Testis (tissue), 3 donors: Measurements from ENCODE around the gene IWS1. TPM values are rescaled to one million over a fixed set of nuclear protein-coding genes. Genes with fewer than 3 reads are reported as not detected.

ENCODE experiments used
- DNase-seq: peaks from one replicate; pipeline ENCODE4 v3.0.0-alpha.2; 2019
- H3K27ac ChIP-seq, 2 donors: fragments of 200-600 bp; sonication (generic); one replicate each; pipeline ENCODE4 v1.5.1; 2019
- H3K27me3 ChIP-seq: fragments of 200-600 bp; sonication (generic); one replicate; pipeline ENCODE4 v1.5.1; 2019
- H3K36me3 ChIP-seq: fragments of 200-600 bp; sonication (generic); one replicate; pipeline ENCODE4 v1.5.1; 2017; ENCODE audit warnings: low read depth; ENCODE audit errors: missing control alignments
- H3K4me1 ChIP-seq: fragments of 200-600 bp; sonication (generic); one replicate; pipeline ENCODE4 v1.5.1; 2019
- H3K4me3 ChIP-seq, 2 donors: fragments of 200-600 bp; sonication (generic); one replicate each; pipeline ENCODE4 v1.5.1; 2017 to 2019
- H3K9me3 ChIP-seq: fragments of 200-600 bp; sonication (generic); one replicate; pipeline ENCODE4 v1.5.1; 2017
- CTCF ChIP-seq, 3 experiments: fragments of 450-650 bp in 2 of 3; fragments of 200-600 bp in 1 of 3; sonication (generic) in 1 of 3; IDR thresholded peaks; one replicate each; pipeline ENCODE4 v1.5.1; 2016 to 2019; ENCODE audit warnings: antibody characterized with exemption in 3 of 3, mild to moderate bottlenecking in 2 of 3, moderate library complexity in 1 of 3
- POLR2A ChIP-seq: fragments of 450-650 bp; IDR thresholded peaks from one replicate; pipeline ENCODE4 v1.6.1; 2017; ENCODE audit warnings: antibody characterized with exemption, mild to moderate bottlenecking, moderate library complexity
- WGBS, 2 donors: methylation state at CpG; one replicate each; pipeline ENCODE4 v1.1.5; 2018; 5-methylcytosine and 5-hydroxymethylcytosine counted together
- intact Hi-C: fragments of 100-400 bp; cut with DNase I; formaldehyde crosslinking; loops from one replicate; pipeline ENCODE4 v1.15.1; 2023; ENCODE audit warnings: low total_unique reads
- polyA plus RNA-seq: library from polyadenylated mRNA; stranded (reverse); fragments of 350-450 nt; fragmentation: Illumina TruSeq; extraction: RNeasy Lipid Tissue Mini Kit (QIAGEN cat#74804); gene quantifications from one replicate; pipeline ENCODE4 v1.2.3, GENCODE V29; 2014; ENCODE audit warnings: low read depth, low replicate concordance; ENCODE audit not compliant: insufficient read depth
- total RNA-seq, 2 donors: library from RNA; depleted of rRNA; stranded (reverse); fragments of >200 nt; gene quantifications; one replicate each; pipeline ENCODE4 v1.2.3, GENCODE V29; 2016

Gene IWS1
- total and polyA plus RNA-seq, 3 donors from 2014 or later, result 33.7 to 52.7 (median 39.6) TPM

- H3K4me1 ChIP-seq, result no peaks in the 10 kb centered on the region
- no peaks in the 10 kb centered on the region for H3K36me3 ChIP-seq
- no peak for TF ChIP-seq POLR2A
- no peak for TF ChIP-seq CTCF (IDR thresholded peaks at IDR 0.05)
- no peak overlapping the region for H3K4me3 ChIP-seq
- no peak overlapping the region for H3K27ac ChIP-seq
- no peaks in the 10 kb centered on the region for H3K9me3 ChIP-seq
- no peaks in the 10 kb centered on the region for H3K27me3 ChIP-seq
- 72 to 76% methylated on average over 4 of the region's 4 CpGs for WGBS, 2 donors
- intact Hi-C loops, result no loop called here
- no peak for DNase-seq
Observed at GRCh38 chr2:127465258-127465657, 61.0 kb downstream of the IWS1 start.

DNA sequence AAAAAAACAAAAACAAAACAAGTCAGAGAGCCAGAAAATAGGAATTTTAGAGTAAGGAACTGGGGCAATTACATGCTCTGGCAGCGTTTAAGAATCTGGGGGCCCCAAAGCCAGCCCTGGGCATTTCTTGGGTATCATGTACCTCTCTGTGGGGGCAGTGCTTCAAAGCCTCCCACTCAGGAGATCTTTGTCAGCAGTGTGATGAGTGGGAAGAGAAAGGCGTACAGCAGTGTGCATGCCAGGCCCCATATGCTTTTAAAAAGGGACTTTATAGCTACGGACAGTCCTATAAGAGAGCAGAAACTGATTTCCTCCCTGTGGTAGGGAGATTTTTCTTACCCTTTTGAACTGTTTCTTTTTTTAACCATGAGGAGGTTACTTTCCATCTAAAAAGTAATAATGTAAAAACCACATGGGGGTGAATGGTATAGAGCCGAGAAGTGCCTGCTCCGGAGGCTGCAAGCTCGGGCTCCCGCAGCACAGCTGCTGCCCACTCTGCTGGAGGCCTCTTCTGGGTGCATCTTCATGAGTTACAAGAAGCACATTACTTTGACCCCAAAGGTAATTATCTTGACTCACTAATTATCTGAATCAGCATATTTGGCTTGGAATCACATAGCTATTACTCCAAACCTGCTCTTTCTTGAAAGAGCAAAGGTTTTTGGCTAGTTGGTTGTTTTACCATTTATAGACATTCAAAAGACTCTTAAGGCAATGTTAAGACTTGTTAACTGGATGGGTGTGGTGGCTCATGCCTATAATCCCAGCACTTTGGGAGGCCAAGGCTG is 61.6 kb downstream of the IWS1 start:
- no peak for TF ChIP-seq POLR2A
- no peak for TF ChIP-seq CTCF (IDR thresholded peaks at IDR 0.05)
- H3K27me3 ChIP-seq, result no peaks in the 10 kb centered on the region
- H3K9me3 ChIP-seq, result no peaks in the 10 kb centered on the region
- intact Hi-C loops, result no loop called here
- no peak overlapping the region for H3K27ac ChIP-seq
- no peaks in the 10 kb centered on the region for H3K4me1 ChIP-seq
- no peaks in the 10 kb centered on the region for H3K36me3 ChIP-seq
- no peak overlapping the region for H3K4me3 ChIP-seq
- WGBS, 2 donors, result 86 to 89% methylated on average over 7 of the region's 7 CpGs
- no peak for DNase-seq

DNA sequence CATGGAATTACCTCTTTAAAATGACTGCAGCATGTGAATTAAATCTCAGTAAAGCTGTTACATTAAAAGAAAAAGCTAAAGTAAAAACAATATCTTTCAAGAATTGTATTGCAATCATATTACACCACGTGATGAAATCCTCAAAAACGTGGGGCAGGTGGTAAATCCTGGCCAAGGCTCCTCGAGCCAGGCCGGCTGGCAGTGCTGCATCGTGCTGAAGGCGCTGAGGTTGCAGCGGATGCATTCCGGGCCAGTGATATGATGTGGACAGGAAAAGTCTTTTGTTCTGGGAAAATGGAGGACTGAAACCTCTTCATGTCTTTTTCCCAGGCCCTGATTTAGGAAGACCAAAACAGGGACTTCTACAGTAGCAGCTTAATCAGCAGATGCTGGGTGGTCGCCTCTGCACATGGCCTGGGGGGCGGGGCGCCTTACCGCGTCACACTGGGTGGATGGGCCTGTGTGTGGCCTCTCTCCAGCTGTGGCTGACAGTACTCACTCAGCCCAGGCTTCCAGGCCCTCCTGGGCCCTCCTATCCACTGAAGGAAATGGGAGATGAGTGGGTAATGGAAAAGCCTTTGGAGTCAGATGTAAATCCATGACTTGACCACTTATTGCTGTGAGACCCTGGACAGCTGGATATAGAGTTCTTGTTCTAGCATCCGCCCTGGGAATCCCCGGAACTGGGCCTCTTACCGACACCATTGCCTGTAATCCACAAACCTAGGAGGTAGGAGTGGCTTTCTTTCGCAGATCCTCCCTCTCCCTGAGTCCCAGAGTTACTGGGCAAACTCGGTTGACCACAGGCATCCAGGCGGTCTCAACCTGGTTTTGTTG is 62.9 kb downstream of the IWS1 start:
- Histone ChIP-seq H3K36me3 (no peaks in the 10 kb centered on the region), H3K27me3 (no peaks in the 10 kb centered on the region), H3K9me3 (no peaks in the 10 kb centered on the region), H3K27ac (no peak overlapping the region), H3K4me3 (no peak overlapping the region), H3K4me1 (no peaks in the 10 kb centered on the region)
- TF ChIP-seq CTCF (IDR thresholded peaks at IDR 0.05) (no peak), POLR2A (no peak)
- DNase-seq, result no peak
- 75 to 78% methylated on average over 19 of the region's 19 CpGs for WGBS, 2 donors
- intact Hi-C loops, result no loop called here

- no peak overlapping the region for H3K4me3 ChIP-seq
Observed at GRCh38 chr2:127462461-127462860, 63.8 kb downstream of the IWS1 start.

DNA sequence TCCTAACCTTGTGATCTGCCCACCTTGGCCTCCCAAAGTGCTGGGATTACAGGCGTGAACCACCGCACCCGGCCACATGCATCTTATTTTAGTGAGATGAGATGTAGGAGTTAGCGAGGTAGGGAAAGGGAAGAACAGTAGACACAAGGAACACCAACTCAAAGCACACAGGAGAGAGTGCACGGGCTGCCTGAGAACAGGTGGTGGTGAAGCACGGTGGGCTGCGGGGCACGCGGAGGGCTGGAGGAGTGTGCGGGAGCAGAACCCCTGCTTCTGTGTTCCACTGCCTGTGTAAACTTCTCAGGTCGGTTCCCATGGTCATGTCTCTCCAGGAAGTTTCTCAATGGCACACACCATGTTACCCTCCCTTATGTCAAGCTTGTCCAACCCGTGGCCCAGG is 69.3 kb downstream of the IWS1 start:
- H3K9me3 ChIP-seq, result no peaks in the 10 kb centered on the region
- H3K36me3 ChIP-seq, result no peaks in the 10 kb centered on the region
- no peaks in the 10 kb centered on the region for H3K27me3 ChIP-seq
- no peak overlapping the region for H3K27ac ChIP-seq
- intact Hi-C loops, result no loop called here
- H3K4me3 ChIP-seq, result no peak overlapping the region
- no peaks in the 10 kb centered on the region for H3K4me1 ChIP-seq
- no peak for DNase-seq
- WGBS, 2 donors, result 91 to 96% methylated on average over 12 of the region's 12 CpGs
- TF ChIP-seq CTCF (IDR thresholded peaks at IDR 0.05) (no peak), POLR2A (no peak)

More at GRCh38 chr2:127462461-127462860, 63.8 kb downstream of the IWS1 start:
- Histone ChIP-seq H3K27ac (no peak overlapping the region), H3K4me1 (no peaks in the 10 kb centered on the region), H3K9me3 (no peaks in the 10 kb centered on the region), H3K36me3 (no peaks in the 10 kb centered on the region), H3K27me3 (no peaks in the 10 kb centered on the region)
- TF ChIP-seq POLR2A, result no peak
- DNase-seq, result no peak
- intact Hi-C loops, result no loop called here
- WGBS, 2 donors, result 70 to 81% methylated on average over 3 of the region's 3 CpGs
